GM18858 (cell line): Measurements from ENCODE around the gene GNRHR.
"Not testable (repeated sequence)": the region's sequence is repeated elsewhere in the genome, so short reads cannot be mapped to it uniquely, and the experiment has no call there.

Source experiments
- ATAC-seq: cut with Tn5 transposase; IDR thresholded peaks from one replicate; pipeline ENCODE4 v1.9.1; 2021; ENCODE audit not compliant: unreplicated experiment

Gene GNRHR

DNA sequence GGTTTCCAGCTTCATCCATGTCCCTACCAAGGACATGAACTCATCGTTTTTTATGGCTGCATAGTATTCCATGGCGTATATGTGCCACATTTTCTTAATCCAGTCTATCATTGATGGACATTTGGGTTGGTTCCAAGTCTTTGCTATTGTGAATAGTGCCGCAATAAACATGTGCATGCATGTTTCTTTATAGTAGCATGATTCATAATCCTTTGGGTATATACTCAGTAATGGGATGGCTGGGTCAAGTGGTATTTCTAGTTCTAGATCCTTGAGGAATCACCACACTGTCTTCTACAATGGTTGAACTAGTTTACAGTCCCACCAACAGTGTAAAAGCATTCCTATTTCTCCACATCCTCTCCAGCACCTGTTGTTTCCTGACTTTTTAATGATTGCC, 23.7 kb downstream of the GNRHR start:
- not testable (repeated sequence) for ATAC-seq

DNA sequence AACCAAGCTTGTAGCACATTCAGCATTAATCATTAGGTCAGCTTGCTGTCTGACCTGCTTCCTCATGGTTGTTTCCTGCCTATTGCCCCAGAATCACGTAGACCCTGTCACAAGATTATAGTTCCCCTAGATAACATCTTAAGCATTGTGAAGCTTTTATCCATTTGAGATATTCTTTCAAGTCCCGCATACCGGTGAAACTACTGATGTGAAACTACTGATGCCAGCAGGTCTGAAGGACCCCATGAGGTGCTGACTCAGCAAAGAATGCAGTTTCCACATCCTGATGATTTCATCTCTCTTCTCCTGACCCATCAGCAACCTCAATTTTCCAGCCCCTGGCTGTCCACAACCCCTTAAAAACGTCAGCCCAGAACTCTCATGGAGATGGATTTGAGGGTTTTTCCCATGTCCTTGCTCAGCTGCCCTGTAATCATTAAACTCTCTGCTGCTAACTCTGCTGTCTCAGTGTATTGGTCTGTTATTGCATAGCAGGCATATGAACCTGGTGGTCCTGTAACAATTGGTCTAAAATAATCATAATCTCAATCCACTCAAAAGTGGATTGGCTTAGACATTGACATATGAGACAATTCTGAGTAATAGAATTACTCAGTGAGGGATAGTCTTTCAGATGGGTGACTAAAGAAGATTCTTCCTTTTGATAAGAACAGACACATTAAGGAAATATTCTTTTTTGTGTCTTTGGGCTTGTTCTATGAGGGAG, 26.9 kb downstream of the GNRHR start:
- ATAC-seq: no peak

DNA sequence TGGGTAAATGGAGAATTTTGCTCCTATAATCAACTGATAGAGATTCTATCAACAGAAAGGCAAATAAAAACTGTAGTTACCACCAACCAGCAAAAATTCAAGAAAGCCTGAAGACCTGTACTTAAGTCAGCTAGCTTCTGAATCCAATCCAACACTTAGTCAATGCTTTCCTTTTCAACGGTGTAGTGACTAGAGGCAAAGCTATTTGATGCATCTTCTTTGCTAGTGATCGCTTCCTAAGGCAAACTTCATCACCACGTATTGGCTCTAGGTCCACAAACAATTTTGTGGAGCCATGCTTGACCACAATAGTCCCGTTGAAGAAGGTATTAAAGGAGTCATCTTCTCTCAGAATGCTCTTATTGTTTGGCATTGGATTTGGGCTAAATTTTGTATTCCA, 28.2 kb downstream of the GNRHR start:
- no peak for ATAC-seq

DNA sequence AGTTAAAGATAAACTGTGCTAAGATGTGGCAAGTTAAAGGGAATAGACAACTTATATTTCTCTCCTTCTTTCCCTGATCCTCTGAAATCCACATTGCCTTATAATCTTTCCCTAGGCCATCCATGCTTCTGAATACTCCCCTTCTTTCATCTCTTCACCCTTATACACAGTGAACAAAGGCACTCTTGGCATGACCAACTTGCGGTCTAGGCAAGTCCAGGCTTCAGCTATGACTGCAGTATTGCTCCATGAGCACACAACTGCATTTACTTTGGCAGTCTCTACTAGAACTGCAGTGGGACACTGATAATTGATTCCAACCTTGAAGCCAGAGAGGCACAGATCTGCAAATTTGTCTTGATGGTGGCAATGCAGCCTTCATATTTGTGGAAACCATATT, 29.1 kb downstream of the GNRHR start:
- ATAC-seq: no peak

DNA sequence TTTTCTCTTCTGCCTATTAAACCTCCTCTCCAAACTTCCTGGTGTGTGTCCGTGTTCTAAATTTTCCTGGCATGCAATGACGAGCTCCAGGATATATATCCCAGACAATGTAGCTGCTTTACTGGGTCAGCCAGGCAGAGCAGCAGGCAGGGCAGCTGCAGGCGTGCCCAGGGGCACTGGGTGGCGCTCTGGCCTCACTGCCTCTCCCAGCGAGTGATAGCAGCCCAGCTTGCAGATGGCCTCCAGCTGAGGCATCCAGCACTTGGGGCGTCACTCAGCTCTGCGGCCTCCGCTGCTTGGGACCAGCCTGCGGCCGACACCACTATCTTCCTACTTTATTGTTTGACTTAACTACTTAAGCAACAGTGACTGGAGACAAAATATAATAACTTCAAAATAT, 30.2 kb downstream of the GNRHR start:
- ATAC-seq: no peak

DNA sequence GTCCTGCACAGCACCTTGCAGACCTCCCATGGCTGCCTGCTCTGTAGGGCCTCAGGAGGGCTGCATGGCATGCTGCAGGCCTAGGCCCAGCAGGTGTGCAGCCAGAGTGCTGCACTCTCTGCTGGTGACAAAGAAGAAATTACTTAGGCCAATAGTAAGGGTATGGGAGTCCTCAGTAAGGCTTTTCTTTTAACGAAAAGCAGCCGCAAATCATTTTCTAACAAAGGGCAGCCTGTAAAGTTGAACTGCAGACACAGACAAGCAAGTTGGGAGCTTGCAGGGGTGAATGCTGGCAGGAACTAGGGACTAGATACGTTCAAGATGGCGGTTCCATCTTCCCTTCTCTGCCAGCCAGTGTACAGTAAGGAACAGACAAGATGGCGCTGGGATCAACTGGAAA, 30.8 kb downstream of the GNRHR start:
- ATAC-seq: no peak

DNA sequence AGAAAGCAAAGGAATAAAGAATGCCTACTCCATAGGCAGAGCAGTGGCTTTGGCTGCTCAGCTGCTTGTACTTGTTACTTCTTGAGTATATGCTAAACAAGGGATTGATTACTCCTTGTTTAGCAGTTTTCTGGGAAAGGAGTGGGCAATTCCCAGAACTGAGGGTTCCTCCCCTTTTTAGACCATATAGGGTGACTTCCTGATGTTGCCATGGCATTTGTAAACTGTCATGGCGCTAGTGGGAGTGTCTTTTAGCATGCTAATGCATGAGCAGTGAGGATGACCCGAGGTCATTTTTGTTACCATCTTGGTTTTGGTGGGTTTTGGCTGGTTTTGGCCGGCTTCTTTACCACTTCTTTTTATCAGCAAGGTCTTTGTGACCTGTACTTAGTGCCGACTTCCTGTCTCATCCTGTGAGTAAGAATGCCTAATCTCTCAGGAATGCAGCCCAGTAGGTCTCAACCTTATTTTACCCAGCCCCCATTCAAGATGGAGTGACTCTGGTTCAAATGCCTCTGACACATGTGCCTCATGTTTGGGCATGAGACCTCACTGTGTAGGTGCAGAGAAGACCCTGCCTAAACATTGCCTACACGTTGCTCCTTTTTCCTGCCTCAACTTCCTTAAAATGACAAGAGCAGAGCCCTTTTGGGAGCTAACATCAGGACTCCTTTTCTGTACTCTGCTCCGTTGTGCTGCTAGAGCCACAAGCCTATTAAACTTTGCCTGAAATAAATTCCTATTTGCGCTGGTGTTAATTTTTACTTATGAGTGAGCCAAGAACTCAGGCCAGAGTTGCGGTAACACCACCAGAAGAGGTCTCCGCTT, 32.2 kb downstream of the GNRHR start:
- no peak for ATAC-seq

DNA sequence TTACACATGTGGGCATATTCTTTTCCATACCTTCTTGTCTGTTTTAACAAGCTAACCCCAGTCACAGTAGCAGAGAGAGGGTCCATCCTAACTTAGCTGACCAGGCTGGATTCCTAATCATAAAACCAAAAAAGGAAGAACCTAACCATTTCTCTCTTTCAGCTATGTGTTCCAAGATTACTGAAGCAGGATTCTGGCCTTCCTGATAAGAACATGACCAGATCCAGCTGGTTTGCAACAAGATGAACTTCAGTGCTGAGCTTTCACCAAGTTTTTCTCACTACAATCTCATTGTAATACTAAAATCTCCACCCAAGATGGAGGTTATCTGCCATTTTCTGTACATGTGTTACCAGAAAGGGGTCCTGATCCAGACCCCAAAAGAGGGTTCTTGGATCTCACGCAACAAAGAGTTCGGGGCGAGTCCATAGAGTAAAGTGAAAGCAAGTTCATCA, 32.8 kb downstream of the GNRHR start:
- ATAC-seq: no peak

DNA sequence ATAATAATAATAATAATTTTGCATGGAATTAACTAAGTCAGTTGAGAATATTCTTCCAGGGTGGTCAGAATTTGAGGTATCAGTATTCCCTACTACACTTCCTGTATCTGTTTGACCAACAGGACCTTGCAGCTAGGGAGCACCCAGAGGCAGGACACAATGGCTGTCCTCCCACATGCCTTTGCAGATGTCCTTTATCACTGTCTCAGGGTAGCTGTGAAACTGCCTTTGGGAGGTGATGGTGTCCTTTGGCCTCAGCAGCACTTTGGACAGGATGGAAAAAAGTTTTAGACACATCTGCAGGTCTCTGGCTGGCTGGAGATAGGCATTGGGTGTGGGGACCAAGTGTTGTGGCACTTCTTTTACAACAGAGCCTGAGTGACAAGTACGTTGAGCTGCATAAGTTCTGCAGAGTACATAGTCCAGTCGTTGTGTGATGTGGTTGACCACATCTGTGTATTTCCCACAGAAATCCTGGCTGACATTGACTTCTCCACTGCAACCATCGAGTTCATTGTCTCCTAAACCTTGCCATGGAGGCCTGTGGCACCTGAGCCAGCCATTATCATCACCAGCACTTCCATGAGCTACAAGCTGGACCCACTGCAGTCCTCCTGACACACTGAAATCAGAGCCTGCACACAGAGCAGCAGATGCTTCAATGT, 34.1 kb downstream of the GNRHR start:
- no peak for ATAC-seq

DNA sequence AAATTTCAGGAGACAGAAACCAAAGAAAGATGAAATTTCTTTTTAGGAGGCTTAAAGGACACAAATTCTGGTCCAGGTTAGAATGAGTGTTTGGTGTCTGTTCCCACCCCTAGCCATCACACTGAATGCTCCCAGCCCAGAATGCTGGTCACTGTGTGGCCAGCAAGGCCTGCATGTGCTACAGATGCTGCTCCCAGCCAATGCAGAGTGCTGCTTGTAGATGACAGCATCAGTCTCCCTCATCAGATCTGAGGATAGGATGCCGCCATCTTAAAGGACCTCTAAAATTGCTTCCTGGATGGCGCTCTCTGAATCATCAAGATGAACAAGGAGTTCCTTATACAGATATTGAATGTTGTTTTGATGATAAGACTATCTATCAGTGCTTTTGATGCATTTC, 35.3 kb downstream of the GNRHR start:
- no peak for ATAC-seq

DNA sequence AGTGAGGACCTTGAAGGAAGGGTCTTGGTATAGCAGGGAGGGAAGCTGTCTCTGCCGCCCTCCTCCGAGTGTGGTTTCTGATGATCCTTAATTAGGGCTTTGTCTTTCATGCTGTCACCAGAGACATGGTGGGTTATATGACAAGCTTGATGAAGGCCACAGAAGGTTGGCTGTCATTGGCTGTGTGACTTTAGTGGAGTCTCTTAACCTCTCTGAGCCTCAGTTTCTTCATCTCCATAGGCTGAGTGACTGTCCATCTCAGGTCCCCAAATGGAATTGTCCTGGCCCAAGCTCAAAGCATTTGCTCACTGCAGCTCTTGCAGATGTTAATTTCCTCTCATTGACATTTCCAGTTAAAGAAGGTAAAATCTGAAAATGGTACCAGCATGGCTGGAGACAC, 36.6 kb downstream of the GNRHR start:
- no peak for ATAC-seq

DNA sequence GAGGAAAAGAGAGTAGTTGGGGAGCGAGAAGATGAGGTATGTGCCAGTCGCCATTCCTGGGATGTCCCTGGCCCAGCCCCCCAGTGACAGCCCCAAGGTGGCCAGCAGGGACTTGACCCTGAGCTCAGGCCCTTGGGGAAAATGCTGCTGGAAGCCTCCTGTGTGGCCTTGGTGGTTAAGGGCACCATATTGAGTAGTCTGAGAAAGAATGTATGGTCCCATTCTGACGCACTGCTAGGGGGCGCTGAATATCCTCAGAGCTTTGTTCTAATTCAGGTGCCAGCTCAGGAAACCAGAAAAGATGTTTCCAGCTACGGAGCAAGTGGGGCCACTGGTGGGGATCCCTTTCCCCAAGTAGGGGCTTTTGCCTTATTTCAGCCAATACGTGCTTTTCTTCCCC, 39.2 kb downstream of the GNRHR start:
- no peak for ATAC-seq

DNA sequence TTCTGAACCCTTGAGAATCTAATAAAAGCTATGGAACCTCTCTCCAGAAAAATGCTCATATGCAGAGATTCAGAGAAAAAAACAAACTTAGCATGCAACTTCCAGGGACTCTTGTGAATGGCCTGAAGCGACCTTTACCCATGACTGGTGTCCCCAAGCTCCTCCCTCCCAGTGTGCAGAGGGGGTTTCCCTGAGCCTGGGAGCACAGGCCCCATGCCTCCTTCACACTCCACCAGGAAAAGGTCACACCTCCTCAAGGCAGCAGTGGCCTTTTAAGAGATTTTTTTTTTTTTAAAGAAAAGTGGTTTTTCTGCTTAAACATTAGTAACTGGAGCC, 40.0 kb downstream of the GNRHR start:
- ATAC-seq: peak; percentile 80

DNA sequence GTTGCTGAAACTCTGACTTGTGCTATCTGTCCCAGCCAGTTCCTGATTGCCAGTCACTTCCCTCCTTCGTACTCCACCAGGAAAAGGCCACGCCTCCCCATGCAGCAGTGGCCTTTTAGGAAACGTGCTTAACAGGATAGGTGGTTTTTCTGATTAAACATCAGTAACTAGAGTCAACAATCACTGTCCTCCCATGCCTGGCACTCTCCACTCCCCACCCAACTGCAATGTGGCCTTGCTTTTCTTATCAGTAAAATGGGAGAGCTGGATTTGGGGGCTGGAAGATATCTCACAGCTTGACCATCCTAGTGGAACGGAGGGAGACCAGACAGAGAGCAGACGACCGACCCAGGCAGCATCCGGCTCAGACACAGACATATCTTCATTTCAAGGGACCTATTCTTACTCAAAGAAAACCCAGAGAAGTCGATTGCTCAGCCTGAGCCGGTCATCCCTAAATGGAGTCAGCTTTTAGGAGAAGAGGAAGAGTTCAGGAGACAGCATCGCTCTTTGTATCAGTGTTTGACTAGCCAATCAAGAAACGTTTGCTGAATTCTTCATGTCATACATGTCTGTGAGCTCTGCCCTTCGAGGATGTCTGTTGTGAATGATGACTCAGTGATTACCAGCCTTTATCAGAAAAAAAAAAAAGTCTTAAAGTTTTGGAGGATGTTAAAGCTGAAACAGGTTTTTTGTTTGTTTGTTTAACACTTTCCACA, 40.5 kb downstream of the GNRHR start:
- ATAC-seq: no peak

DNA sequence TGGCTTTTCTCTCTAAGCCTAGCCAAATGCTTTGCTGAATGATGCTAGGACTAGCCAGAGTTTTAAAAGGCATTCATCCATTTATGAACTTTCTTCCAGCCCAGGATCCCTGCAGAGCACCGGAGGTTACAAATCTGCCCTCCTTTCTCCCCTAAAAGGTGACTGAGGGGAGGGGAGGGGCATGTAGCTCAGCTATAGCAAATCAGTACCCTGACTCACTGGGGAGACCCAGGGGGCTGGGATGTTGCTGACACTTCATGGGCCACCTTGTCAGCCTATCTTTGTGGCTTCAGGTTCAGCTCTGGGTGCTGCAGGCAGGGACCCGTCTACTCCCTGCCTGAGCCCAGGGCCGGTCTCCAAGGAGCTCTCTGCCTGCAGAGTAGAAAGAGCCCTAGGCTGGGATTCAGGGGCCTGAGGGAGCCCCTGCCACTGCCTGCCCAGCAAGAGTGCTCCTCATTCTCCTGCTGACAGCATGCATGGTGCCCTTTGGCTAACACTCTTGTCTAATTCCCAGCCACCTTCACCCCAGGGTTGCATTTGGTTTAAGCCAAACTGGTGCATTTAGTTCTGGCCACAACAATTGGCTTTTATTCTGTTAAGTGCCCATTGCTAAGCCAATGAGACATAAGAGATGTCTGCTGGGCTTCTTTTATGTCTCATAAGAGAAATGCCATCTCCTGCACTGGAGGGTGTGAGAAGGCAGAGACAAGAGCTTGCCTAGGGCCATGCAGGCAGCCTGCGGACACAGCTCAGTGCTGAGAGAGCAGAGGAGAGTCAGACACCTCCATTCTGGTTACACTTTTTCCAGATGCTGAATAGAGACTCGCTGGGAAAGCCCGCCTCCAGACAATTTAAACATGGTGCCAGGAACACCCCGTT, 41.3 kb downstream of the GNRHR start:
- no peak for ATAC-seq

DNA sequence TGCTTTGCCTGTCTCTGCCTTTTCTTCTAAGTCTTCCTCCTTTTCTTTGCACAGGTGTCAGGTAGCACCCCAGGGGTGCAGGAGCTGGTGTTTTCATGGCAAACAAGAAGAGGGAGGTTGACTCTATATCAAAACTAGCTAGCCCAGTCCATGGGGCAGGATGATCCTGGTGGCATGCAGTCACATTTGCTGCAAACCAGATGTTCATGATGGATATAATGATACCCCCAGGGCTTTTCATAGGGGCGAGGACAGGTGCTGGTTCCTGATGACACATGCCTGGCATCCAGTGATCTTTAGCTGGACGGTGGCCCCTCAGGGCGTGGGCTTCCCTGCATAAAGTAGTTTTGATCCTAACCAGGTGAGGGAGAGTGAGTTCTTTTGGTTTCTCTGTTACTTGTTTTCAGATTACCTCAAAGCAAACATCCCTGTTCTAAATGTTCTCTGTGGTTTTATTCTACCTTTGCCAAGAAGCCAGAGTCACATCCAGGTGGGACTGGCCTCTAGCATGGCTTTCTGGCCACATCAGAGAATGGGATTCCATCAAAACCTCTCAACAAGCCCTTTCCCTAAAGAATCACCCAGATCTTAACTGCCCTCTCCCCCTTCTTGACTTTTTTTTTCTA, 42.1 kb downstream of the GNRHR start:
- ATAC-seq: no peak

DNA sequence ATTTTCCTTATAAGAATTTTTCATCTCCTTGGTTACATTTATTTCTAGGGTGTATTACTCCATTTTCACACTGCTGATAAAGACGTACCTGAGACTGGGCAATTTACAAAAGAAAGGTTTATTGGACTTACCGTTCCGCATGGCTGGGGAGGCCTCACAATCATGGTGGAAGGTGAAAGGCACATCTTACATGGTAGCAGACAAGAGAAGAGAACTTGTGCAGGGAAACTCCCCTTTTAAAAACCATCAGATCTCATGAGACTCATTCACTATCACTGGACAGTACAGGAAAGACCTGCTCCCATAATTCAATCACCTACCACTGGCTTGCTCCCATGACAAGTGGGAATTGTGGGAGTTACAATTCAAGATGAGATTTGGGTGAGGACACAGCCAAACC, 47.5 kb downstream of the GNRHR start:
- not testable (repeated sequence) for ATAC-seq

DNA sequence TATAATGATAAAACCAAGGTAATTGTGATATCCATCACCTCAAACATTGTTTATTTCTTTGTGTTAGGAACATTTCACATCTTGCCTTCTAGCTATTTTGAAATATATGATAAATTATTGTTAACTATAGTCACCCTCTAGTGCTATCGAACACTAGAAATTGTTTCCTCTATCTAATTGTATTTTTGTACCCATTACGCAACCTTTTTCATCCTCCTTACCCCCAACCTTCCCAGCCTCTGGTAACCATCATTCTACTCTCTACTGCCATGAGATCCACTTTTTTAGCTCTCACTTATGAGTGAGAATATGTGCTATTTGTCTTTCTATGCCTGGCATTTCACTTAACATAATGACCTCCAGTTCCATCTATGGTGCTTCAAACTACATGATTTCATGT, 49.3 kb downstream of the GNRHR start:
- ATAC-seq: no peak

DNA sequence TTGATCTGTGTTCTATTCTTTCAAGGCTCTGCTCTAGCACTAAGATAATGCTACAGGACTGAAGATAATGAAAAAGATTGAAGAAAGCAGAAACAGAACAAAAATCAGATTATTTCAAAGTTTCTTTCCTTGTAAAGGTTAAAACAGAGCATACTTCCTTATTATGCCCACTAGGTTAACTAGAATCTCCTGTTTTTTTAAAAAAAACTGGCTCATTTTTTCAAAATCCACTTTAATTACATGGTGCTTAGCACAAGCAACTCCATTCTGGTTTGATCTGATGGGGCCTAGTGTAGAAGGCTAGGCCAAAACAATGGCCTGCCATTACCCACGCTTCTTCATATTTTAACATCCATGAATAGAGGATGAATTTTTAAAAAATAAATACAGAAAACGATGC, 52.0 kb downstream of the GNRHR start:
- ATAC-seq: no peak

DNA sequence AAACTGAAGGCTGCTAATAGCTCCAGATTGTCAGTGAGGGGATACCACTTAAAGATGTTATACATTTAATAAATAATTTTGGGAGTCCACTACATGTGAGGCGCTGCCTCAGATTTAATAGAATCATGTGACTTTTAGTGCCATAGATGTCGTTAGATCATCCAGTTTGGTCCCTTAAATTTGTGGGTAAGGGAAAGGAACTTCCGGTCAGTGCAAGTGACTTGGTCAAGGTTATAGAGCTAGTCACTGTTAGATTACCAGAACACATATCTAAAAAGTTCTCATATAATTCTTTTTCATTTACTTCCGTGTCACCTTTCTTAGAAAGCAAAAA, 52.7 kb downstream of the GNRHR start:
- ATAC-seq: peak; percentile 4
